Measurements from ENCODE around the gene UROC1.
A peak's percentile ranks its signal among the peaks of the same experiment; 100 is the strongest.

The UROC1 gene

DNA sequence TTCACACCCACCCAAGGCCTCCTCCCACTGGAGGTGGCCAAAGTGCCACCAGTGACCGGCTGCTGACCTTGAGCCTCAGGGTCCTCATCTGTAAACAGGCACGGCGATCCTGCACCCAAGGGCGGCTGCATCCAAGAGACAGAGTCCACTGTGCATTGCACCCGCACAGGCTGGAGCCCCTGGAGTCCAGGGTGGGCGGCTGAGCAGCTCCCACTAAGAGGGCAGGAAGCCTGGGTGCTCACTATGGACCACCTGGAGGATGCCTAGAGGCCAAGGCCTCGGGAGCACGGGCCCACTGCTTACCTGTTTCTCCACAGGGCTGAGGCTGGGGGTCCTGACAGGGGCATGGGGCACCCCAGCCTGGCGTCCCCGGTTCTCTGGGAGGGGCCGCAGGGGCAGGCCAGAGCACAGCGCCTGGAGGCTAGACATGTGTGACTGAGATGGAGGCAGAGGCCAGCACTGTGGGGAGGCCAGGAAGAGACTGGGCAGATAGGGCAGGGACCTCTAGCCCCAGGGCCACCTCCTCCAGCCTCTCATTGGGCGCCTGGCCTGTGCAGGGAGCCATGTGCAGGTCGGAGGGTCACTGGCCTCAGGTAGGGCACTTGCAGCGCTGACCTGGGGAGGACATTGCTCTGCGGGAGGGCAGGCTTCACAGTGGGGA lies at the start of gene UROC1:
Gene UROC1, minus strand, starts transcription at position 483 of the 661 bp plus-strand sequence. Its CDS starts 54 bp downstream, at position 429.
- no peak for DNase-seq

- no peak for DNase-seq
Measured at GRCh38 chr3:126562737-126563276, 45.2 kb upstream of the UROC1 start.

- no peak for DNase-seq
Measured at GRCh38 chr3:126558336-126559071, 40.9 kb upstream of the UROC1 start, which contains the start of gene C3orf22. C3orf22 (minus strand) TSS chr3:126558932; CDS start chr3:126553390, 5,542 bp downstream.

GRCh38 chr3:126557761-126558160 lies 40.2 kb upstream of the UROC1 start:
- DNase-seq = no peak

- no peak for DNase-seq
Measured at GRCh38 chr3:126557415-126557745, 39.8 kb upstream of the UROC1 start.

- DNase-seq = no peak
Measured at GRCh38 chr3:126556637-126557414, 39.3 kb upstream of the UROC1 start.

DNA sequence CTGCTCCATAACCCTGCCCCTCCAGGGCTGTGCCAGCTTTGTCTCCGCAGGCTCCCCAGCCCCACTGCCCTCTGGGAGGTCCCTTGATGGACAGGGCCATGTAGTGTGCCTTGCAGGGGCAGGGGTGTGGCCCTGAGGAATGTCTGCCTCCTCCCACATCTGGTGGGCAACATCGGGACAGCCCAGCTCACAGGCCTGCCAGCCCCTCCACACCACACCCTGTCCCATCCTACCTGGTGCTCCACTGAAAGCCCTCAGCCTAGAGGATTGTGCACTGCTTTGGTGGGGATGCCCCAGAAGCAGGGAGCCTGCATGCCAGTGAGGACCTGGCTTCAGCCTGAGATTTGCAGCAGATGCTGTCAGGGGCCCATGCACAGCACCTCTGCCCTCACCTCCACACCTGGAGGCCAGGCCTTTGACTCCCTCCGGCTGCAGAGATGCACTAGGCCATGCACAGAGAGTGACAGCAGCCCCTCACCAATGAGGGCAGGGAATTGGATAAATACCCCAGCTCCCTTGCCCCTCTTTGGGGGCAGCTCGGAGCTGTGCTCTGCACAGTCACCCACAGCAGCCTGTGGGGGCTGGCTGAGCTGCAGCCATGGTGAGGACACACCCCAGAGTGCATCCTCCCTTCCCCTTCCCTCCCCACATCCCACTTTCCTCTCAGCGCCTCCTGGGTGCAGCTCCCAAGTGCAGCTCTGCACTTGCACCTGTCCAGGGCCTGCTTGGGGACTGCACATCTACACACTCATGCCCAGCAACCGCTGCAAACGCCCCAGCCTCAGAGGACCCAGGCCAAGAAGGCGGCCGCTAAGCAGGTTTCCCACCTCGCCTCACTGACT lies 38.4 kb upstream of the UROC1 start:
- no peak for DNase-seq

DNA sequence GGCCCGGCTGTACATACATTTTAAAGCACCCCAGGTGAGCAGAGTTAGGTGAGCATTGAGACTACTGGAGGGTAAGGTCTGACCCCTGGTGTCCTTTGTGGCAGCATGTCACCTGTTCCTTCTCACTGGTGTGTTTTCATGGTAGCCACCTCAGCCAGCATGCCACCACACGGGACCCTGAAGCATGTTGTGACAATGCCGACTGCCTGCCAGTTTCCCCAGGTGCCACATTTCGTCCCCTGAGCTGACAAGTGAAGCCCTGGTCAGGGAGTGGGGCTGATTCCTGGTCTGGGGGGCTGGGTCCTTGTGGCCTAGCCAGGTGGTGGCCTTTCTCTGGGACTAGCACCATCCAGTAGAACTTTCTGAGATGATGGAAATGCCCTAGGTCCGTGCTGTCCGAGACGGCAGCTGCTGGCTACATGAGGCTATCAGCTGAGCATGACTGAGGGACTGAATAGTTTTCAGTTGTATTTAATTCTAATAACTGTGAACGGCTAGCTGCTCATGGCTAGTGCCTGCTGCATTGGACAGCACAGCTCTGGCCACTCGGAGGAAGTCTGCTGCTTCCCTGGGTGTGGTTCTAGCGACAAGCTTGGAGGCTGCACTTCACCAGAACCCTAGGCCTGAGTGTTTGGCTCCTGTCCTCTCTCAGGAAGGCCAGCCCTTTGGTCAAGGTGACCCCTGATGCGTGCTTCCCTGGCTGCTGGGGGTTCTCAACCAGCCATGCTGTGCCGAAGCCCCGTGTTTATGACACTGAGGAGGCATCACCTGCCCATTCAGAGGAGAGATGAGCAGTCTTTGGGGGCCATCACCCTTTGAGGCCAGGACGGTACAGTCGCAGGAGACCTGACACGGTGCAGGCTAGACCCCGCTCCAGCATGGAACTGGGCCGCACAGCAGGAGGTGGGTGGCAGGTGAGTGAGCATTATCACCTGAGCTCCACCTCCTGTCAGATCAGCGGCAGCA lies 37.3 kb upstream of the UROC1 start:
- DNase-seq = no peak

GRCh38 chr3:126553284-126554084 lies 35.9 kb upstream of the UROC1 start:
- no peak for DNase-seq

- peak; percentile 36 for DNase-seq
Measured at GRCh38 chr3:126552688-126553283, 35.2 kb upstream of the UROC1 start.

DNA sequence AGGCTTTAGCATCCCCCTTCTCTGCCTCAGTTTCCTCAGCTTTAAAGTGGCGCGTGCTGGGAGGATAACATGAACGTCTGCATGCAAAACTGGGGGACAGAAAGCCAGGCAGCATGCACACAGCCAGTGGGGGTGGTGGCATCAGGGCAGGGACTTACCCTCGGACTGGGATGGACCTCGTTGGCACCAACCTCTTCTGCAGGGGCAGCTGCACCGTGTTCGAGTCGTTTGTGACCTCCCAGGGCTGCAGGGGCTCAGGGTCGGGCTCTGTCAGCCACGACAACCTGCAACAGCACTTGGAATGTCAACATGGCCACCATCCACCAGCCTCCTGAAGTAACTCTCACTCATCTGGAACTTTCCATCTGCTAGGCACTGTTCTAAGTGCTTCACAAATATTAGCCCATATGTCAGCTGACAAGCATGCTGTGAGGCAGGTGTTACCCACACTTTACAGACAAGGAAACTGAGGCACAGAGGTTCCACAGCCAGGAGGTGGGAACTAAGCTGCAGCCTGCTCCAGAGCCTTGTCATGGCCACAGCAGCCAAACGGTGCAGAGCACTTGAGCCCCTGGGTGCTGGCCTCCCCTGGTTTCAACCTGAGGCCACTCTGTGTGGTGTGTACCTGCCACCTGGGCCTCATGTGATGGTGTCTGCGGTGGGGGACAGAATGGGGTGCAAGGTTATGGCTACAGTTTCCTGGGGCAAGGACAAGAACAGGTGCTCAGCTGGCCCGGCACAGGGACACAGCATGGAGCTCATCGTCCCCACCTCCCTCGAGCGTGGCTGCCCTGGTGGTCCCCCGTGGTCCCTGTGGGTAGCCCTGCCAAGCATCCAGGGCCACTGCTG lies 34.5 kb upstream of the UROC1 start:
- DNase-seq = peak; percentile 7

DNA sequence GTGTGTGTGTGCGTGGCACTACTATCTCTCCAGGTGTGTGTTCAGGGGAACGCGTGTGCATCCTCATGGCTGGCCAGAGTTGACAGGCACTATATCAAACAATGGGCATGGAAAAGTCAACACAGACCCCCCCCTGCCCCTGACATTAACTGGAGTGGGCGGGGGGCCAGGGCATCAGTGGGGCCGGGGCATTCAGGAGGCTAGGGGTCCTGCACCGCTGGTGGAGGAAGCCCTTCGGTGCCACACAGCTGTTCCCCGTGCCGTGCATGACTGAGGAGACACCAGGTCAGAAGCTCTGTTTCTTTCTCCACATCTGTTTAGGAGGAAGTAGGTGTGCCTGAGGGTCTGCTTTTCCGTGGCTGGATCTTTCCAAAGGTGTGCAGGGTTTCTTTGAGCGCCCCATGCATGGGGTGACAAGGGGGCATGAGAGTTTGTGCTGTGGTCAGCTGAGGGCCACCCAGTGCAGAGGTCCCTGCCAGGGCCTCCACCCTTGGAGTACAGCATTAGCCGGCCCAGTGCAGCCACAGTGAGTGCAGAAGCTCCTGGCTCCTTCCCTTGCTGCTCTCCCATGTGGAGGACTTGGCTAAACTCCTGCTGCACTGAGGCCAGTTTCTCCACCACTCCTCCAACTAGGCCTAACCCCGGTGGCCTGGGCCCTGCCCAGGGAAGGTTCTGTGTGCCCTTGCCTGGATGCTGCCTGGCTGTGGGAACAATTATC lies 33.7 kb upstream of the UROC1 start:
- peak; percentile 3 for DNase-seq

DNA sequence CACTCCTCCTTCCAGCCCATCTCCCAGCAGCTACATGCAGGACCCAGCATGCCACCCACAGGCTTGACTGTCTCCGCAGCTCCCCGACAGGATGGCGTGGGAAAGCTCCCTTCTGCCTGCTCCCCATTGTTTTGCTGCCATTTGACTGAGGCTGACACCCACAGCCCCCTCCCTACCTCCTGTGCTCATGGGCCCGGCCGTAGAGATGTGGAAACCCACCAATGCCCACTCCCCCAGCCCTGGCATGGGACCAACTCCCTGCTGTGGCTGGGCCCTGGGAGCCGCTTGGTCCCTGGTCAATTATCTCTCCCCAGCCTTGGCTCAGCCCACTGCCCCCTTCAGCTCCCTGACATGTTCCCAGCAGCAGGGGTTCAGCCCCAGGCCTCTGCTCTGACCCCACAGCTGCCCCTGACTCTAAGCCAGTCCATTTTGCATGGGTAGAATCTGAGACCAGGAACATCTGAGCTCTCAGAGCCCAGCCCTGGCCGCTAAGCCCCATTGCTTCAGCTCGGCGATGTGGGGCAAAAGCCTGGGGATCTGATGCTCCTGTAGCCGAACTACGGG lies 33.0 kb upstream of the UROC1 start:
- no peak for DNase-seq

GRCh38 chr3:126549861-126550487 lies 32.4 kb upstream of the UROC1 start:
- no peak for DNase-seq

DNA sequence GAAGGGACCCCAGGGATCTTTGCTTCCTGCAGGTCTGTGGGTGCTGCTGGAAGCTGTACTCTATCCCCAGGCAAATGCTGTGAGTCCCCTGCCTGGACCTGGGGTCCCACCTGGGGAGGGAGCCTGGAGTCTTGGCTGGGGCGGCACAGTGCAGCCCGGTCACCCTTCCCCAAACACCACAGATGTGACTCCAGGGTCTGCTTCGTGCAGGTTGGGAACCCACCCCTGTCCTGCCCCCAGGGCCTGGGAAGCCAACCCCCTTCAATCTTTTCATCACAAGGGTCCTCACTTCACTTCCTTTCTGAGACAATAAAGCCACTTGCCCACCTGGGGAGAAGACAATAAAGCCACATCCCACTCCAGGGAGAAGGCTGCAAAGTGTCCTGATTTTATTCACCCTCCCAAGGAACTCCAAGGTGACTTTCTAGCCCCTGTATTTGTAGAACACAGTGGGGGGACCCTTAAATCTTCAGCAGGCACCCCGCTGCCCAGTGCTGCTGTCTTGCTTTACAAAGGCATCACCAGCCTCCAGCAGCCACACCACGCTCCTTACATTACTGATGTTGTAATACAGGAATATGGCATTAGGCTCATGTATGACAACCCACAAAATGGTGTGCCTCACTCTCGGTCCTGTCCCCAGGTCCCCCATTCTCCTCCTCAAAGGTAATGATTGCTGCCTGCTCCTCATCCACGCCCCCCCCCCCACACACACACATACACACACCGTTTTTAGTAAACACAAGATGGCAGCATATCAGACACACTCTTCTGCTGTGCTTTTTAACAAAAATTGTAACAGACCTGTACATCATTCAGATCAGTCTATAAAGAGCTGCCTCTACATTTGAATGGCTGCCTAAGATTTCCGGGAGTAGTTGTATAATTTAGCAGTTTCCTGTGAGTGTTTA lies 31.2 kb upstream of the UROC1 start:
- no peak for DNase-seq

DNA sequence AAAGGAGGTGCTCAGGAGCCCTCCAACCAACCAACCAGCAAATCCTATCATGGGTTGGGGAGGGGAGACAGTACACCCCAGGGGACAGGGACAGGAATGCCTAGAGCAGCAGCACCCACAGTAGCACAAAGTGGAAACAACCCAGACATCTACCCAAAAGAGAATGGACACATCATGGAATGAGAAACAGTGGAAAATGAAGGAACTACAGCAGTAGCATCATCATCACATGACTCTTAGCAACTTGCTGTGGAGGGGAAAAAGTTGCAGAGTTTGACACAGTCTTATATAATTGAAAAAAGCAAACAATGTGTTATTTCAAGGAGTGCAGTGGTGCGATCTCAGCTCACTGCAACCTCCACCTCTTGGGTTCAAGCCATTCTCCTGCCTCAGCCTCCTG lies 30.1 kb upstream of the UROC1 start:
- DNase-seq = no peak

Measured in NCI-H446 treated with DMSO at 0.1 percent for 48 hours (cell line).